Measurements from ENCODE around the gene GXYLT1. TPM values are rescaled to one million over a fixed set of nuclear protein-coding genes. Genes with fewer than 3 reads are reported as not detected.

GXYLT1 gene
- total and polyA plus RNA-seq, 9 of the 15 experiments (the other 6 are each of a cell fraction or from before 2014, with no cell fraction given), result 1.4 to 9.3 (median 5.5) TPM

GRCh38 chr12:42156232-42156631 lies 11.6 kb upstream of the GXYLT1 start (continued):
- no peak for TF ChIP-seq ZBTB12 (CRISPR knock-in tag; IDR thresholded peaks at IDR 0.05)
- no peak for TF ChIP-seq SNIP1 (IDR thresholded peaks at IDR 0.05; ENCODE audit: low read depth)
- TF ChIP-seq ARID3B (CRISPR knock-in tag; IDR thresholded peaks at IDR 0.05; ENCODE audit: borderline replicate concordance), result no peak
- no peak for TF ChIP-seq TBP (optimal IDR thresholded peaks at IDR 0.05; ENCODE audit: low read depth, low read length)
- no peak for TF ChIP-seq KAT7 (CRISPR knock-in tag; IDR thresholded peaks at IDR 0.05; ENCODE audit: borderline replicate concordance)

GRCh38 chr12:42145552-42146215 lies 1.0 kb upstream of the GXYLT1 start:
- FAIRE-seq (peak; percentile 77), DNase-seq (ENCODE audit: extremely low read depth in 1 of 4, low spot score in 3 of 4) (peak; percentile 20 to 60 (median 24)), ATAC-seq (peak; percentile 24)
- H3K4me2 ChIP-seq (ENCODE audit: insufficient read depth, low read length), result peak overlapping the region; percentile 84
- peak overlapping the region; percentile 67 for H3K4me3 ChIP-seq
- ChIA-PET CTCF (ENCODE audit: low intra/inter-chr PET ratio) (no interaction called here), POLR2A (interaction anchor here (0.8 to 1.3 kb wide), 2 partner anchors 9 to 376 kb away, joined by 3 to 9 read pairs; no protein-coding TSS in a partner anchor)
- H3K9ac ChIP-seq (ENCODE audit: insufficient read depth in 1 of 2, low read depth in 2 of 2, low read length in 2 of 2), result peak overlapping the region in 1 of 2 experiments; percentile 78; a peak in 2 of 4 replicates
- H3K79me2 ChIP-seq (ENCODE audit: control insufficient read depth, insufficient read depth, low read length), result peaks cover 17% of the 10 kb centered on the region
- no peaks in the 10 kb centered on the region for H3K9me1 ChIP-seq (ENCODE audit: control insufficient read depth, insufficient read depth, low read length)
- in situ Hi-C loops (cut with MboI), result loop anchor here (25.0 kb wide), 1 partner anchor 417 kb away; no protein-coding TSS in a partner anchor
- no peaks in the 10 kb centered on the region for H3K9me3 ChIP-seq (replicated peaks; ENCODE audit: control insufficient read depth, insufficient read depth, low read depth, low read length)
- peak overlapping the region; percentile 74 for H3K27ac ChIP-seq (ENCODE audit: extremely low read depth, low read depth, low read length)
- H2AFZ ChIP-seq (ENCODE audit: low read depth, low read length), result peak overlapping the region; percentile 98
- 45% methylated on average over 11 of the region's 11 CpGs for WGBS (ENCODE audit: insufficient coverage, low coverage, missing lambda C conversion rate)
- H3K4me1 ChIP-seq (replicated peaks in 1 of 2; ENCODE audit: control insufficient read depth in 2 of 2, insufficient read depth in 2 of 2, low read length in 2 of 2), result peaks cover 13 to 20% of the 10 kb centered on the region in 2 experiments; a peak in 4 of 5 replicates
- no peaks in the 10 kb centered on the region for H3K36me3 ChIP-seq (ENCODE audit: control insufficient read depth, insufficient read depth, low read length)
- BruUV-seq (replicated peaks), result no TSS peak
- intact Hi-C loops (cut with micrococcal nuclease), result loop anchor here (2.0 kb wide), 2 partner anchors 93 to 181 kb away; partner anchors contain the start of genes PPHLN1, YAF2 and ZCRB1
- peaks cover 10% of the 10 kb centered on the region for H4K20me1 ChIP-seq (replicated peaks; ENCODE audit: control insufficient read depth, insufficient read depth, low read length)
- no peaks in the 10 kb centered on the region for H3K27me3 ChIP-seq (ENCODE audit: control insufficient read depth in 2 of 2, insufficient read depth in 2 of 2, low read length in 2 of 2)
- peak in 1 of 2 experiments; percentile 47; a peak in 1 of 4 replicates for TF ChIP-seq FOXK2 (conservative IDR thresholded peaks at IDR 0.05 in 1 of 2, IDR thresholded peaks at IDR 0.05 in 1 of 2; ENCODE audit: low read depth in 2 of 2)
- TF ChIP-seq DPF2 (IDR thresholded peaks at IDR 0.05), result 0 out of 2 replicates have a peak, but pooled peaks have one; percentile 39
- TF ChIP-seq CCAR2 (IDR thresholded peaks at IDR 0.05; ENCODE audit: low read depth, low read length), result no peak
- no peak for TF ChIP-seq E4F1 (CRISPR knock-in tag; IDR thresholded peaks at IDR 0.05; ENCODE audit: borderline replicate concordance)
- TF ChIP-seq ZBTB43 (CRISPR knock-in tag; IDR thresholded peaks at IDR 0.05), result no peak
